TTC549 (cell line): ENCODE measurements around the gene ADORA1.

Source experiments
- FAIRE-seq: peaks from 2 replicates; lab custom pipeline; 2012; peaks lifted over from hg19 to GRCh38; lab: Jason Lieb, UNC

Gene ADORA1

DNA sequence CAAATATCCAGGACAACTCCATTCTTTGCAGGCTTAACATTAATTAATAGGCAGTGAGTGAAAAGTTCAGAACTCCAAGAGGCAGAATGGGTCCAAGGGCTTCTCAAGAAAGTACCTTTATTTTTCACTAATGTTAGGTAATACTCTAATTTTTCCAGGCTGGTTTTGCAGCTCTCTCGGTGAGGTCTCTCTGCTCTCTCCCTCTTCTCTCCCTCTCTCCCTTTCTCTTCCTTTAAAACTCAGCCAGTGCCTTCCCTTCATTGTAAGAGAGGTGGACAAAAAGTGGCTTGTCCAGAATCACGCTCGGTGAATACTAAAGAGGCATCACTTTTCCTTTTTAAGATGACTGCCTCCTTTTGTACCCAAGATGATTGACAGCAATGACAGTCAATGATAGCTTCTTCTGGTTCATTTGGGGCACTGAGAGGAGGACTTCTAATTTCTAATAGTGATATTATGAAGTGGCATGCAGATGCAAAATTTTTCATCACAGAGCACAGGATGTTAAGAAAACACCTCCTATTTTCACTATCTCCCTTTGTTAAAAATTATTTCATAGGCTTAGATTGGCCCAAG lies 60.3 kb downstream of the ADORA1 start:
- no peak for FAIRE-seq

DNA sequence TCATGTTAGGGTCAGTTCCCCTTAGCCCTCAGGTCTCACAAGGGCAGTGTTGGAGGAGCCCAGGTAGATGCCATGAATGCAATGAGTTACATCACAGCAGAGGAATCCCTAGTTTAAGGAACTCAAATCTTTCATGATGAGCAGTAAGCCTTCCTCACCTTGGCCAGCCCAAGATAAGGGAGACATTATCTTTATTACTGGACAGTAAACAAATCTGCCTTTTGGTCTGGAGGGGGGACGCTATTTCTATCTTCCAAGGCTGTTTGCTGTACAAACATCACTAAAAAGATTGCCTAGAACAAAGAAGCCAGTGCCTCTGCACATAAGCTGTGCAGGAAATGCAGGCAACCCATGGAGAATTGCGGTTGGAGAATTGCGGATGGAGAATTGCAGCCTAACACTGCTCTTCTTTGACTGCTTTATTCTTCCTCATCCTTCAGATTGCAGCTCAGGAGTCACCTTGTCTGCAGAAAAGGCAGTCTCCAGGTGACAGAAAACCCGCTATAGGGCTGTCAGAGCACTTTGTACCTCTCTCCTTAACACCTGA lies 61.2 kb downstream of the ADORA1 start:
- no peak for FAIRE-seq

DNA sequence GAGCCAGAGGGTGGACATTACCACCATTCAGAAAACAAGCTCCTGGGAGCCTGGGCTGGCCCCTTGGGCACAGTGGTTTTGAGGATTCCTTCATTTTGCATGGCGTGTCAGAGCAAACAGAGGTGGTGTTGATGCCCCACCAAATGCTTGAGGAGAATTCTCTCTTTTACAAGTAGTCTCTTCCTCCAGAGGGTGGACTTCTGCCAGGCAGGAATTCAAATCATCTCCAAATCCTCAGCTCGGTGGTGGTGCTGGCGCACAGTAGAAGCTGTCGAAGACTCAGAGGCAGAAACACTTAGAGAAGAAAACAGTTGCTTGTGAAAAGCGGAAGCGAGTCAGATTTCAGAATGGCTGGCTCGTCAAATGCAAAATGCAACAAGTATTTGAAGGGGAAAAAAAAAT lies 62.4 kb downstream of the ADORA1 start:
- no peak for FAIRE-seq

DNA sequence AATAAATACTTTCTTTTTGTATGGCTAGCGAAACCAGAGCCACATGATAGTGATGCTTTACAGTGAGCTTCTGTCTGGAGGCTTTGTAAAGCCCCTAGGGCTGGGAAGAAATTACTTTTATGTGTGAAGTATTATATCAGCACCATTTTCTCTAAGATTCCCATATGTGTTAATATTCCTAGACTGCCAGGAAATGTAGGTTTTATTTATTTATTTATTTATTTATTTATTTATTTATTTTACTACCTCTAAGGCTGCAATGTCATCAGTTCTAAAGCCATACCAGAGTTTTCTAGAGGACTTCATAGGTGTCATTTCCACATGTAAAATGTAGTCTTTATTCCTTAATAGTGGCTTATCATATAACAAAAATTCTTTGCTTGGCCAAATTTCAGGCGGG lies 63.4 kb downstream of the ADORA1 start:
- FAIRE-seq, result no peak

DNA sequence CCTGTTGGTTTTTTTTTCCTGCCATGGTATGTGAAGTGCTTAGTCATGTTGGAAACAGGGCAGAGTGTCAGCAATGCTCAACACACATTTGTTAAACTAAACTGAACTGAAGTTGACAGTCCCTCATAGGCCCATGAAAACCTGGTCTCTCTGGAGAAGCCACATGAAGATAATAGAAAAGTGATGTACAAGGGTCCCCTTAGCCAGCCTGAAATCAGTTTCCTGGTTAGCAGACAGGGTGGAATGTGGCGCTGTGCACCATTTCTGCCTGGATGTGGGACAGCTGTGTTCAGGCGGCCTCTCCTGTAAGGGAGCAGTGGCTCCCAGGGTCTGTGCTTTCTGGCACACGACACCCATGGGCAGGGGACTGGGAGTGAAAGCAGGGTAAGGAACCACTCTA lies 68.8 kb downstream of the ADORA1 start:
- no peak for FAIRE-seq

DNA sequence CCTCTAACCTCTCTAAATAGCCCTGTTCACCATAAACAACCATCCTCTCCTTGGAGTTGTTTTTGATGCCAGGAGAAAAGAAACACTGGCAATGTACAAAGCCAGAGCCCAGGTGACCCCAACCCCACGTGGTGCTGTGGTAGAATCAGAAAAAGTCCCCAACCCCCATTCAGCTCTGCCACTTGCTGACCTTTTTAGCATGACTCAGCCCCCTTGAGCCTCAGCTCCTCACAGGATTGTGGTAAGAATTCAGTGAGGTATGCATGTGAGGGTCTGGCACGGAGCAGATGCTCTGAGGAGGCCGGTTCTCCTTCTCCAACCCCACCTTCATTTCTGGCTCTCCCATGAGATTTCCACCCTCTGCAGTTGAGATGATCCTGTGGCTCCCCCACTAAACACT lies 70.1 kb downstream of the ADORA1 start:
- no peak for FAIRE-seq

DNA sequence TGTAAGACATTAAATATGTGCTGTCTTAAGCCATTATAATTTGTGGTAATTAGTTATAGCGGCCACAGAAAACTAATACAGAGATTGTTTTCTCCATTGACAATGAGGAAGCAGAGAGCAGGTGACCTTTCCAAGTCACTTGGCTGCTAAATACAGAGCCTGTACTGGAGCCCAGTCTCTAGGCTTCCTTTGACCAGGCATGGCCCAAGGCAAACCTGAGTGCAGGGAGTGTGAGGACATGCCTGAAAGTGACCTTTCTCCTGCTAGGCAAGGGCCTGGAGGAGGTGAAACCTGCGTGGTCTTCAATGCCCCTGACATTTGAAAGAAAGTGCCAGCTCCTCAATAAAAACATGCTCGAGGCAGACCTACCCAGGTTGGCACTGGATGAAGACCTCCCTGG lies 71.5 kb downstream of the ADORA1 start:
- FAIRE-seq, result no peak

DNA sequence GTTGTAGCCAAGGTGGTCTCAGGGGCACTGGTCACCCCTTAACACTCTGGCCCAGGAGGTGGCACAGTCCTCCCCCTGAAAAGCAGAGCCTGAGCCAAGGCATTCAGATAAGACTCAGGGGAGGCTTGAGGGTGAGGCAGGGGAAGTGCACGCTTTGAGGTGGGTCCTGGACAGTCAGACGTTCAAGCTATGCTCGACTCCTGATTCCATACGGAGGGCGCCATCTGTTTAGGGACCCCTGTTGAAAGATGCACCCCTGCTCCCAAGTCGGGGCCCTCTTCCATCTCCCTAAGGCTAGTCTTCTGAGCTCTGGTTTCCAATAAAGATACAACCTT lies 71.9 kb downstream of the ADORA1 start:
- no peak for FAIRE-seq

DNA sequence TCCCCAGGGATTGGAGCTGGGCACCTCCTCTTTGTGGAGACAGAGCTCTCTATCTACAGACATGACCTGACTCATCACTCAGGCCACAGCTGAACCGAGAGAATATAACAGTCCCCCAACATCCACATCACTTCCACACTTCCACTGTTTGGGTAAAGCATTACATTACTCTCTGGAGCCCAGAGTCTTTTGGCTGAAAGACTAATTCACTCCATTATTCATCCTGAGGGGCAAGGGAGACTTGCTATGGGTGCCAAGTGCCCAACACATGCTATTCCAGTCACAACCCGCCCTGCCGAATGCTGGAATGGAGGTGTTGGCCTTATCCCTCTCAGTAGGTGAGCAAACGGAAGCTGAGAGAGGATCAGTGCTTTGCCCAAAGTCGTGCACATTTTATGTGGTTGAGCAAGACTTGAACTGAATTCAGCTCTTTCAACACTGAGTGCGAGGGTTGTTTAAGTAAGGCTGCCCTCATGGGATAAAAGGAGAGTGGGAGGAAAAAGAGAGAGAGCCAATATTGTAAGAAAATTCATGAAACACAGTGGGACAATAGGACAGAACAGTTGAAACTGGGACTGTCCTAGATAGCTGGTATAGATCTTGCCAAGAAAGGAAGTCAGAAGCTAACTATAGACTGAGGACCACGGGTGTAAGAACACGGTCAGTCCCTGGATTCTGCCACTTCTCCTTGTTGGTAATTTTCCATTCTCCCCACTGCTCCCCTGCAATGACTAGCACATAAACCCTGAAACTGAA lies 72.5 kb downstream of the ADORA1 start:
- no peak for FAIRE-seq

DNA sequence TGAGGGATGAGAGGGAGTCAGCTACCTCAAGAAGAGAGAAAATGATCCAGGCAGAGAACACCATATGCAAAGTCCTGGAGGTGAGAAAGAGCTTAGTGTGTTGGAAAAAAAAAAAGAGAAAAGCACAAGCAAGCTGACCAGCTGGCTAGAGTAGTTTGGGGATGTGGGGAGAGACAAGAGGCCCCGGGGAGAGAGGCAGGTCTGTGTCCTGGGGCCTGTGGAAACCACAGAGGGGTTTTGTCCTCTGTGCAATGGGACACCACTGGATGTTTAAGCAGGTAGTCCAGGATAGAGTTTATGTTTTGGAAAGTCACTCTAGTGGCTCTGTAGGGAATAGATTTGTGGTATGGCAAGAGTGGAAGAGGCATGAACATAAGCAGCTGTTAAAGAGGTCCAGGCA lies 73.4 kb downstream of the ADORA1 start:
- no peak for FAIRE-seq

DNA sequence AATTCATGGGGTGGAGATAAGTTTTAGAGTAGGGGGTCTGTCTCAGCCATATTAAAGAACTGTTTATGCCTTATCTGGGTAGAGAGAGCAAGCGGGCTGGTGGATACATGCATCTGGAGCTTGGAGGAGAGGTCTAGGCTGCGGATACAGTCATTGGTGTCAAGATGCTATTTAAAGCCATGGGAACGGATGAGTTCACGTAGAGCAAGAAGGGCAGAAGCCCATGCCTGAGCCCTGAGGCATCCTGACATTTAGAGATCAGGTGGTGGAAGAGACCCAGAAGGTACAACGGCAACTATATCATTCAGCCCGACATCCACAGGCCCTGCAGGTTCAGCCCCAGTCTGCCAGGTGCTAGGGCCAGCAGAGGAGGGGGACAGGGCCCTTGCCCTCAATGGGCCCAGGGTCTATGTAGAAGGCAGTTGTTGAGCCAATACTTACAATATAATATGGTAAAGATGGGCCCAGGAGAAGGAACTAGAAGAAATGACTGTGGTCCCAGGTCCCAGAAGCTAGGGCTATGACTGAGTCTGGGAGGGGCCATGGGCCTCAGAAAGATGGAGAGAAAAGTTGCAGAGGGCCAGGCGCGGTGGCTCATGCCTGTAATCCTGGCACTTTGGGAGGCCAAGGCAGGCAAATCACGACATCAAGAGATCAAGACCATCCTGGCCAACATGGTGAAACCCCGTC lies 74.1 kb downstream of the ADORA1 start:
- no peak for FAIRE-seq

DNA sequence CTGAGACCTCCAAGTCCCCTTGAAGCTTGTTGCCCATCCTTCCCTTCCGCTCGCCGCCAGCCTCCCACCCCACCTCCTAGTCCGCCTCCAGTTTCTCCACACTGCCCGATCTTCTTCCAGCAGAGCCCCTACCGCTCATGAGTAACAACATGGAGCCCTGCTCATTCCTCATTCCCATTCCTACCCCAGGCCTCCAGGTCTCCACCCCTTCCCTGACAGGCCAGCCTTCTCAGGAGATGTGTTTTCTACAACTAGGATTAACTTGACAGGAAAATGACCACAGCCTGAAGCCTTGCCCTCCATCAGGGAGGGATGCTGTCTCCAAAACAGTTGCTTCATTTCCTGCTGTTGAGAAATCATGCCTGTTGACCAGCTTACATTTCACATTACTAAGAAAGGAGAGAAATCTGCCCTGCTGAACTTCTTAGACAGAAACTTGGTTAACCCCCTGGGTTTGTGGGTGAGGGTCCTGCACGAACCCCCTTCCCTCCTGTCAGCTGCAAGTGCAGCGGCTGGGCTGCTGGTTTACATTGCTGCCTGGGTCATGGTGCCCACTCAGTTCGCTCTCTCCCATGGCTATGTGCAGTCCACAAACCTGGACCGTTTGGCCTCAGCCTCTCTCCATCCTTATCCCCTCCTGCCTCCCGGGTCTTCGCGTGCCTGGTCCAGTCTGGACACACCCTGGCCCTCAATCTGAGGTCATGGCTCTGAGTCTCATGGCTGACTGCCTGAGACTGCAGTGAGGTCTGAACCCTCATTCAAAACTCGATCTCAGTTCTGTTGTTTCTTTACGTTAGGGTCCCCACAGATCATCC lies 75.1 kb downstream of the ADORA1 start:
- no peak for FAIRE-seq

DNA sequence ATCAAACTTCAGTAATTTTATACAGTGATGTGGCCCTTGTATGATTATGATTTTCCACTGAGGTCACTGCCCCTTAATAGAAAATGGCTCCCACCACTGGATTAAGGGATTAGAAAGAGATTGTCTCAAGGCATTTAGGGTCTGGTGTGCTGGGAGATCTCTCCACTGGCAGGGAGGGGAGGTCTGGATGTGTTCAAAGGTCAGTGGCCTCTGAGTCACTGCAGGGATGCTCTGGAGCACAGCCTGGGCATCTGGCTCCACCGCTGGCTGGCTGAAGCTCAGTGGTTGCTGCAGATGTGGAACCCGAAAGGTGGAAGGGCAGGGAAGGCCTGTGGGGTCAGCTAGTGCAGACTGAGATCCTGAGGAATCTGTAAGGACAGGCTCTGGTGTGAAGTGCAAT lies 77.2 kb downstream of the ADORA1 start:
- FAIRE-seq, result no peak

DNA sequence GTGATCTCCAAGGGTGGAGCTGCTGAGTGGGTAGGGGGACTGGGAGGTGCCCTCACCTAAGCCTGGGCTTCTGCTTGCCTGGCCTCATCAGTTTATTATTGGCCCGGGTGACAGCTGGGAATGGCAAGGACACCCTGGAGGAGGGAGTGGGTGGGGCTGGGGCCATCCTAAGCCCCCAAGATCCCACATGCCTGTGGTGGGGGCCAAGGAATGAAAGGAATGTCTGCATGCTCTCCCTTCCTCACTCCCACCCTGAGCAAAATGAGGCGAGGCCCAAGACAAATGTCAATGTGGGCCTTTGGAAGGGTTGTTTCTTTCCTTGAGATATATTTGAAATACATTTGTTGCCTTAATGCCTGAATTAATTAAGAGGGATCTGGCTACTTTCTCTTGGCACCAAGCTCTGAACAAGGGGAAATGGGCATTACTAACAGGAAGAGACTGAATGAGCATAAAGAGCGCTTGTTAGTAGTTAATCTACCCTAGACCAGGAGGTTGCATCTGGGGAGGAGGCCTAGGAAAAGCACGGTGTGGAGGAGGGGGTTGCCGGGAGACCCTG lies 78.7 kb downstream of the ADORA1 start:
- FAIRE-seq, result no peak

DNA sequence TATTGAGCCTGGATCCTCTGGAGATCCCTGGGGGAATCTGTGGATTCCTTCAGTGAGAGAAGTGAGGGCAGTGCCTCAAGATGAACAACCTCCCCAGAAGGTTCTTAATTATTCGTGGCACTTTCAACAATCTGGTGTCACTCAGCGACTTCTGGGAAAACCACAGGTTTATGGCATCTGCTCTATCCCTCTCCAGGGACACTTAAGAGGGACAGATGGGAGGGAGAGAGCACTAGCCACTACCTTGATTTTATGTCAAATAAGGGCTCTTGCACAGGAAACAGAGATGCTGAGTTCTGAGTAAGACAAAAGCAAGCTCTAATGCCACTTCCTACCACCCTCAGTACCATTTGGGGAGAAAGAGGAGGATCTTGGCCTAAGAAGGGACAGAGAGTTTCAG lies 80.2 kb downstream of the ADORA1 start:
- FAIRE-seq, result no peak

DNA sequence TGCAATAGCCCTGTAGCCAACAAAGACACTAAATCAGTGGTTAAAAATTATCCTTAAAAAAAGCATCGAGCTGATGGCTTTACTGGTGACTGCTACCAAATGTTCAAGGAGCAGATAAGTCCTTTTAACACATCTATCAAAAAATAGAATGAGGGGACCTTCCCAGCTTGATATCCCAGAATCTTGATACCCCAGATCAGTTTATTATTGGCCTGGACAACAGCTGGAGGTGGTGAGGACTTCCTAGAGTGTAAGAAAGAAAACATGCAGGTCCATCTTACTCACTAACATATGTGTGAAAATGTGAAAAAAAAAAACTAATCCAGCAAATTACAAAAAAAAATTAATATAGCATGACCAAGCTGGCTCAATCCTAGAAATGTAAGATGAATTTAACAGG lies 80.7 kb downstream of the ADORA1 start:
- FAIRE-seq, result no peak

DNA sequence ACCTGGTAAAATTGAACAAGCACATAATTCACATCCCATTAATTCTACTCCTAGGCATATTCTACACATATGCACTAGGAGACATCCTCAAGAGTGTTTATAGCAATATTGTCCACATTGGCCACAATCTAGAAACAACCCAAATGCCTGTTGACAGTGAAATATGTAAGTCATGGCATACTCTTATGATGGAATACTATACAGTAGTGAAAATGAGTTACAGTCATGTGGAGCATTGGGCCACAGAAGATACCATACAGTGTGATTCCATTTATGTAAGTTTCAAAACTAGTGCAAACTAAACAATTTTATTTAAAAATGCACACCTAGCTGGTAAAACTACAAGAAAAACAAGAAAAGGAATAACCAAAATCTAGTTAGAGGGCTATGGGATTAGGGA lies 82.8 kb downstream of the ADORA1 start:
- no peak for FAIRE-seq

DNA sequence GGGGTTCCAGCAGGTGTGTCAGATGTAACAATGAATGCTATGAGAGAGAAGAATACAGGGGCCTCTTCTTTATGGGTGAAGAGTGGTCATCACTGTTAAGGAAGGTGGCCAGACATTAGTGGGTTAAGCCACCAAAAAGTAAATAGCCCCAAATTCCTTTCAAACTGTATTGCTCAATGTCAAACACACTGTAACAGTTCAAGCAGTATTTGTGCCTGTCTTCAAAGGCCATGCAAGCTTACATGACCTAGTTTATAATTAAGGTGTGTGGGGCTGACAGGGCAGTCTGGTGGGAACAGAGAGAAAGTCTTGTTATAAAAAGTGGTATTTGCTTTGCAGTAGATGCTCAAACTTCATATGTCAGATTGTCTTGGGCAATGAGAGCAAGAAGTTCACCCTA lies 83.5 kb downstream of the ADORA1 start:
- FAIRE-seq, result no peak

DNA sequence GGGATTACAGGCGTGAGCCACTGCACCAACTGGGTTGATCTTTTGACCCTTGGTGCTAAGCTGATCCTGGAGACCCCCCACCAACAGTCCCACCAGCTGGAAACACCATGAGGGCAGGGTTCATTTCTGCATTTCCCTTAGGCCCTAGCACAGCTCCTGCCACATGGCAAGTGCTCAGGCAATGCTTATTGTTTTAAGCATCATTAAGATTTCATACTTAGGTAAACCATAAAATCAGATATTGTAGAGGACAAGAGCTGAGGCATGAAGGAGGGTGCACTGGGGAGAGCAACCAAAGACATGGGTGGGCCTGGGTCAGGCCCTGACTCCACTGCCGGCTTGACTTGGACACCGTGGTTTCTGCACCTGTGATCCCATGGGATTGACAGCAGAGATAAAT lies 84.3 kb downstream of the ADORA1 start:
- no peak for FAIRE-seq

DNA sequence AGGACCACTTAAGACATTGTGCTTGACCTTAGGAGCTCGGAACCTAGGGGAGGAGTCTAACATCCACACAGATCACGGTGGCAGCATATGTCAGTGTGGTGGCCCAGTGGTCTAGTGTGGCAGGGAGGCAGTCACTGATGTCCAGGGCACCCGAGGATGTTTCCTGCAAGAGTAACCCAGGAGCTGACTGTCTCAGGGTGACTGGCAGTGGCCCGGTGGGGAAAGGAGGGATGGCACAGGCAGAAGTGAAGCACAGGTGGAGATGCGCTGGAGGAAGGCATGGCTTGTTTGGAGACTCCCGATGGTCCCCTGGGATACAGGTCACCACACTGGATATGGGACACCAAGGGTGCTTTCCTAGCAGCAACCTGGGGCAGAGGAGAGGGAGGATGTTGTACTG lies 85.6 kb downstream of the ADORA1 start:
- no peak for FAIRE-seq

DNA sequence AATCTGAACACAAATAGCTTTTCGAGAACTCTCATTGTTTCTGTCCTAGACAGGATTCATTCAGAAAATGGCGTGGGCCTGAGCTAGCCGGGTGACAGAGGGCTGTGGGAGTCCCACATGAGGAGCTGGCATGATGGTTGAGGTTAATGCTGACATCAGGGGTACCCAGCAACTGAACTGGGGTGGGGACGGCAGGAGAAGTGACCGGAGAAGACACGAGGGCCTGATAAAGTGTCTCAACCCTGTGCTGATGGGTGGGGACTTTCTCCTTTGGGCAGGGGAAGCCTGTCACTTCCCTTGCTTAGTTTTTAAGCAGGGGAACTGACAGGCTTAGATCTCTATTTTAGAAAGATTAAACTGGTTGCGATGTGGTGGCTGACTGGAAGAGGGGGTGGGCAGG lies 87.3 kb downstream of the ADORA1 start:
- no peak for FAIRE-seq

DNA sequence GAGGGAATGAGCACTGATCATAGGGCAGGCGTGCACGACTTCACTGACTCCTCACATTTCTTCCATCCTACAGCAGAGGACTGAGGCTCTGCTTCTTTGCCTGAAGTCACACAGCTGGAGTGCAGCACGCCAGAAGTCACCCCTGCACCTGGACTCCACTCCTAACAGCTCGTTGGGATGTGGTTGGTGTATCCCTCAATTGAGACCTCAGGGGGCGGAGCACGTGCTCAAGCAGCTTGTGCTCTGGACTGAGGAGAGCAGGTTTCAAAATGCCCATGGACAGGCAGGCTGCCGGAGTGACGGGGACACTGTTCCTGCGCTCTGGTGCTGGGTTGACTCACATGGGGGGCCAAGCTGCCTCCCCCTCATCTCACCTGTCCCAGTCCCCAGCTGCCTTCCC lies 88.0 kb downstream of the ADORA1 start:
- FAIRE-seq, result no peak
